ENCODE measurements around the gene AKAP5.

Gene AKAP5

DNA sequence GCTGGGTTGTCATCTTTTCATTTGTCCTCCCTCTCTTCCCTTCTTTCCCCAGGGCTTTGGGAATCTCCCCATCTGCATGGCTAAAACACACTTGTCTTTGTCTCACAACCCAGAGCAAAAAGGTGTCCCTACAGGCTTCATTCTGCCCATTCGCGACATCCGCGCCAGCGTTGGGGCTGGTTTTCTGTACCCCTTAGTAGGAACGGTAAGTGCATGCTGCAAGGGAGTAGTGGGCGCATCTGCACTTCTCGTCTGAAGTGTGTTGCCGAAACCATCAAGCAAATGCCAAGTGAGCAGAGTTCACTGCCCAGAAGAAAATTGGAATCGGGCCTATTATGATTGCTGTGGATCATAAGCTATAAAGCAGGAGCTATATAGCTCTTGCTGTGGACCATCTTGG is 10.6 kb upstream of the AKAP5 start:
- Histone ChIP-seq H3K9ac (ENCODE audit: low read length) (no peak overlapping the region), H3K4me3 (ENCODE audit: low read depth, low read length, poor library complexity, severe bottlenecking) (no peak overlapping the region), H3K4me2 (ENCODE audit: low read length) (no peak overlapping the region), H4K20me1 (ENCODE audit: insufficient read depth, low read length) (no peaks in the 10 kb centered on the region), H3K79me2 (ENCODE audit: insufficient read depth, low read length) (no peaks in the 10 kb centered on the region), H3K27me3 (ENCODE audit: insufficient read depth, low read length) (no peaks in the 10 kb centered on the region), H3F3A (ENCODE audit: insufficient read depth, low read length) (no peaks in the 10 kb centered on the region), H3K36me3 (ENCODE audit: insufficient read depth, low read length) (peaks cover 88% of the 10 kb centered on the region), H3K9me3 (ENCODE audit: low read length) (no peaks in the 10 kb centered on the region), H3K4me1 (ENCODE audit: insufficient read depth, low read length, severe bottlenecking) (peaks cover 11% of the 10 kb centered on the region), H2AFZ (ENCODE audit: low read length) (no peak overlapping the region), H3K27ac (ENCODE audit: low read depth, low read length, poor library complexity, severe bottlenecking) (no peak overlapping the region), H3K9me2 (ENCODE audit: low read depth, low read length) (no peaks in the 10 kb centered on the region)
- TF ChIP-seq, protein P1, sequence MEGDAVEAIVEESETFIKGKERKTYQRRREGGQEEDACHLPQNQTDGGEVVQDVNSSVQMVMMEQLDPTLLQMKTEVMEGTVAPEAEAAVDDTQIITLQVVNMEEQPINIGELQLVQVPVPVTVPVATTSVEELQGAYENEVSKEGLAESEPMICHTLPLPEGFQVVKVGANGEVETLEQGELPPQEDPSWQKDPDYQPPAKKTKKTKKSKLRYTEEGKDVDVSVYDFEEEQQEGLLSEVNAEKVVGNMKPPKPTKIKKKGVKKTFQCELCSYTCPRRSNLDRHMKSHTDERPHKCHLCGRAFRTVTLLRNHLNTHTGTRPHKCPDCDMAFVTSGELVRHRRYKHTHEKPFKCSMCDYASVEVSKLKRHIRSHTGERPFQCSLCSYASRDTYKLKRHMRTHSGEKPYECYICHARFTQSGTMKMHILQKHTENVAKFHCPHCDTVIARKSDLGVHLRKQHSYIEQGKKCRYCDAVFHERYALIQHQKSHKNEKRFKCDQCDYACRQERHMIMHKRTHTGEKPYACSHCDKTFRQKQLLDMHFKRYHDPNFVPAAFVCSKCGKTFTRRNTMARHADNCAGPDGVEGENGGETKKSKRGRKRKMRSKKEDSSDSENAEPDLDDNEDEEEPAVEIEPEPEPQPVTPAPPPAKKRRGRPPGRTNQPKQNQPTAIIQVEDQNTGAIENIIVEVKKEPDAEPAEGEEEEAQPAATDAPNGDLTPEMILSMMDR (IDR thresholded peaks at IDR 0.05; ENCODE audit: low read length) = no peak
- no peak for TF ChIP-seq EZH2 (IDR thresholded peaks at IDR 0.05; ENCODE audit: borderline replicate concordance, low read length)

DNA sequence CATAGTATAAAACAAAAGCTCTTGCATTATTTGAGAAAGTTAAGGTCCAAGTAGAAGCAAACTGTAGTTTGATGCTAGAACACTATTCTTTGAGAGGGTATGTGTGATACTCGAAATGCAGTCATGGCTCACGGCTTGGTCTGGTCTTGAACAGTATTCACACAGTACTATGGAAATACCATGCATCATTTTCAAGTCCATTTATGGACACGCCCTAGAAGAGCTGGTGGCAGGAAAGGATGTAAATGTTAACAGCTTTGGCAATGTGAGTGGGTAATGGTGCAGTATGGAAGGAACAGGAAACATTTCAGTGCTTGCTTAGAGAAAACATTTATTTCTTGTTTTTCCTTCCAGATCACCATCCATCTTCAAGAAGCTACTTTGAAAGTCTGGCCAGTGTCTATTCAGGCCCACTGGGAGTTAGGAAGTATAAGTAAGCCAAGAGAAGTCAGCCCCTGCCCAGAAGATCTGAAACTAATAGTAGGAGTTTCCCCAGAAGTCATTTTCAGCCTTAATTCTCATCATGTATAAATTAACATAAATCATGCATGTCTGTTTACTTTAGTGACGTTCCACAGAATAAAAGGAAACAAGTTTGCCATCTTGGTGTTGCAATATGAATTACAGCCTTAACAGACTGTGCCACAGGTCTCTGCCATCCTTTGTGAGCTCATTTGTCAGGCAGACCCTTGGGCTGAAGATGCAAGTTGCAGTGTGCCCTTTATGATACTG is 5.7 kb upstream of the AKAP5 start:
- no peaks in the 10 kb centered on the region for H3K27me3 ChIP-seq (ENCODE audit: insufficient read depth, low read length)
- no peak overlapping the region for H3K9ac ChIP-seq (ENCODE audit: low read length)
- no peaks in the 10 kb centered on the region for H3K79me2 ChIP-seq (ENCODE audit: insufficient read depth, low read length)
- peaks cover 18% of the 10 kb centered on the region for H3K4me1 ChIP-seq (ENCODE audit: insufficient read depth, low read length, severe bottlenecking)
- no peaks in the 10 kb centered on the region for H3F3A ChIP-seq (ENCODE audit: insufficient read depth, low read length)
- no peaks in the 10 kb centered on the region for H4K20me1 ChIP-seq (ENCODE audit: insufficient read depth, low read length)
- H3K4me2 ChIP-seq (ENCODE audit: low read length) = no peak overlapping the region
- H3K9me3 ChIP-seq (ENCODE audit: low read length) = no peaks in the 10 kb centered on the region
- no peak overlapping the region for H2AFZ ChIP-seq (ENCODE audit: low read length)
- H3K36me3 ChIP-seq (ENCODE audit: insufficient read depth, low read length) = peaks cover 61% of the 10 kb centered on the region
- H3K27ac ChIP-seq (ENCODE audit: low read depth, low read length, poor library complexity, severe bottlenecking) = no peak overlapping the region
- H3K4me3 ChIP-seq (ENCODE audit: low read depth, low read length, poor library complexity, severe bottlenecking) = no peak overlapping the region
- no peak for TF ChIP-seq EZH2 (IDR thresholded peaks at IDR 0.05; ENCODE audit: borderline replicate concordance, low read length)
- TF ChIP-seq, protein P1 (IDR thresholded peaks at IDR 0.05; ENCODE audit: low read length) = no peak
- no peaks in the 10 kb centered on the region for H3K9me2 ChIP-seq (ENCODE audit: low read depth, low read length)

DNA sequence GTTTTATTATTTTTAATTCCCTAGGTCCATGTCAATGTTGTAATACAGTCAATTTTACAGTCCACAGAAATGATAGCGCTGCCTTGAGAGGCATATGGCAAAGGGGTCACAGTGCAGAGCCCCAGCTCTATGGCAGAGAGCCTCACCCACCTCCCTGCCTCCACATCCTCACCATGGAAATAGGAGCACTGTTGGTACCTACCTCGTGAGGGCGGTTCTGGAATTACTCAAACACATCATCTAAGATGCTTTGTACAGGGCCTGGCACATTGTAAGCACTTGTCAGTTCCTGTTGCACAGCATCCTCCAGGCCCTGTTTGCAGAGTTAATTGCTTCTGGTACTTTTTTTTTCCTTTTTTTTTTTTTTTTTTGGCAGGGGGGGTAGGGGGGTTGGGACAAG is 4.1 kb upstream of the AKAP5 start:
- H3K79me2 ChIP-seq (ENCODE audit: insufficient read depth, low read length) = no peaks in the 10 kb centered on the region
- H3K4me1 ChIP-seq (ENCODE audit: insufficient read depth, low read length, severe bottlenecking) = peaks cover 31% of the 10 kb centered on the region
- H3K27ac ChIP-seq (ENCODE audit: low read depth, low read length, poor library complexity, severe bottlenecking) = no peak overlapping the region
- no peaks in the 10 kb centered on the region for H3K9me2 ChIP-seq (ENCODE audit: low read depth, low read length)
- H3K27me3 ChIP-seq (ENCODE audit: insufficient read depth, low read length) = no peaks in the 10 kb centered on the region
- H3K36me3 ChIP-seq (ENCODE audit: insufficient read depth, low read length) = peaks cover 44% of the 10 kb centered on the region
- H3F3A ChIP-seq (ENCODE audit: insufficient read depth, low read length) = no peaks in the 10 kb centered on the region
- H3K4me2 ChIP-seq (ENCODE audit: low read length) = no peak overlapping the region
- no peak overlapping the region for H2AFZ ChIP-seq (ENCODE audit: low read length)
- H3K9me3 ChIP-seq (ENCODE audit: low read length) = no peaks in the 10 kb centered on the region
- H4K20me1 ChIP-seq (ENCODE audit: insufficient read depth, low read length) = no peaks in the 10 kb centered on the region
- H3K4me3 ChIP-seq (ENCODE audit: low read depth, low read length, poor library complexity, severe bottlenecking) = no peak overlapping the region
- no peak overlapping the region for H3K9ac ChIP-seq (ENCODE audit: low read length)
- no peak for TF ChIP-seq EZH2 (IDR thresholded peaks at IDR 0.05; ENCODE audit: borderline replicate concordance, low read length)
- TF ChIP-seq, protein P1 (IDR thresholded peaks at IDR 0.05; ENCODE audit: low read length) = no peak

All from OCI-LY1 (cell line).